Esophagus muscularis mucosa (tissue), 4 donors: Measurements from ENCODE around the gene ROBO4.

Experiments
- CTCF ChIP-seq, 3 experiments: fragments of 200-600 bp in 2 of 3; fragments of 450-650 bp in 1 of 3; sonication (generic) in 2 of 3; IDR thresholded peaks; one replicate each; pipeline ENCODE4 v1.5.1; 2017 to 2019; ENCODE audit warnings: antibody characterized with exemption in 3 of 3, mild to moderate bottlenecking in 2 of 3, moderate library complexity in 1 of 3
- EP300 ChIP-seq: sonication (generic); formaldehyde crosslinking; IDR thresholded peaks from one replicate; pipeline ENCODE4 v1.6.1; 2017; ENCODE audit warnings: antibody characterized with exemption
- POLR2AphosphoS5 ChIP-seq, 2 donors: sonication (generic); formaldehyde crosslinking; IDR thresholded peaks; one replicate each; pipeline ENCODE4 v1.6.1; 2017; ENCODE audit warnings: antibody characterized with exemption in 2 of 2

GRCh38 chr11:124869856-124870387, 27.7 kb downstream of the ROBO4 start:
- TF ChIP-seq CTCF (IDR thresholded peaks at IDR 0.05) (no peak), EP300 (no peak), POLR2AphosphoS5 (IDR thresholded peaks at IDR 0.05) (no peak)
